ENCODE measurements around the gene JMJD1C. TPM values are rescaled to one million over a fixed set of nuclear protein-coding genes. Genes with fewer than 3 reads are reported as not detected.

The JMJD1C gene
- total RNA-seq, 2 donors from 2014 or later, result 91.8 to 103 TPM

- ATAC-seq (no peak), DNase-seq (no peak)
- no peaks in the 10 kb centered on the region for H3K27me3 ChIP-seq
- no peaks in the 10 kb centered on the region for H3K36me3 ChIP-seq (replicated peaks in 1 of 2; ENCODE audit: insufficient read depth in 1 of 2, low read depth in 2 of 2)
- H3K27ac ChIP-seq, result peak overlapping the region in 1 of 4 donors; percentile 57
- WGBS, 2 donors, result 78 to 95% methylated on average over 3 of the region's 3 CpGs
- H3K9me3 ChIP-seq, result no peaks in the 10 kb centered on the region
- no peak overlapping the region for H3K4me3 ChIP-seq
- peaks cover 53% of the 10 kb centered on the region for H3K4me1 ChIP-seq
- TF ChIP-seq POLR2A (IDR thresholded peaks at IDR 0.05) (no peak), CTCF (IDR thresholded peaks at IDR 0.05) (no peak)
- intact Hi-C loops (cut with DNase I), result no loop called here
These were observed 204.3 kb downstream of the JMJD1C start for GRCh38 chr10:63261496-63261895.

- H3K27ac ChIP-seq, result peak overlapping the region in 1 of 4 donors; percentile 57
- intact Hi-C loops (cut with DNase I), result no loop called here
- no peak for ATAC-seq
- no peaks in the 10 kb centered on the region for H3K27me3 ChIP-seq
- no peaks in the 10 kb centered on the region for H3K9me3 ChIP-seq
- WGBS, 2 donors, result 65 to 82% methylated on average over 3 of the region's 3 CpGs
- H3K36me3 ChIP-seq (replicated peaks in 1 of 2; ENCODE audit: insufficient read depth in 1 of 2, low read depth in 2 of 2), result no peaks in the 10 kb centered on the region
- no peak overlapping the region for H3K4me3 ChIP-seq
- peaks cover 59% of the 10 kb centered on the region for H3K4me1 ChIP-seq
- no peak for TF ChIP-seq CTCF (IDR thresholded peaks at IDR 0.05)
- no peak for DNase-seq
These were observed 204.9 kb downstream of the JMJD1C start for GRCh38 chr10:63260860-63261251.

GRCh38 chr10:63260103-63260859 is 205.5 kb downstream of the JMJD1C start:
- Histone ChIP-seq H3K4me1 (peaks cover 61% of the 10 kb centered on the region), H3K27ac (peak overlapping the region in 1 of 4 donors; percentile 57), H3K4me3 (no peak overlapping the region), H3K9me3 (no peaks in the 10 kb centered on the region), H3K27me3 (no peaks in the 10 kb centered on the region), H3K36me3 (replicated peaks in 1 of 2; ENCODE audit: insufficient read depth in 1 of 2, low read depth in 2 of 2) (no peaks in the 10 kb centered on the region)
- ATAC-seq (no peak), DNase-seq (no peak)
- WGBS, 2 donors, result 92 to 94% methylated on average over 17 of the region's 17 CpGs
- TF ChIP-seq POLR2A (IDR thresholded peaks at IDR 0.05) (no peak), CTCF (IDR thresholded peaks at IDR 0.05) (no peak)
- intact Hi-C loops (cut with DNase I), result no loop called here

- WGBS, 2 donors, result 64 to 71% methylated on average over 2 of the region's 2 CpGs
- H3K27me3 ChIP-seq, result no peaks in the 10 kb centered on the region
- no peak for TF ChIP-seq CTCF (IDR thresholded peaks at IDR 0.05)
- no peak for TF ChIP-seq POLR2A (IDR thresholded peaks at IDR 0.05)
- H3K36me3 ChIP-seq (replicated peaks in 1 of 2; ENCODE audit: insufficient read depth in 1 of 2, low read depth in 2 of 2), result no peaks in the 10 kb centered on the region
- DNase-seq (no peak), ATAC-seq (no peak)
- intact Hi-C loops (cut with DNase I), result no loop called here
- H3K4me3 ChIP-seq, result no peak overlapping the region
- H3K9me3 ChIP-seq, result no peaks in the 10 kb centered on the region
- no peak overlapping the region for H3K27ac ChIP-seq
- peaks cover 68% of the 10 kb centered on the region for H3K4me1 ChIP-seq
These were observed 206.7 kb downstream of the JMJD1C start for GRCh38 chr10:63258920-63259678.
